ENCODE data around the gene PCDHB10.
A peak's percentile ranks its signal among the peaks of the same experiment; 100 is the strongest.
"Not testable (repeated sequence)": the region's sequence is repeated elsewhere in the genome, so short reads cannot be mapped to it uniquely, and the experiment has no call there.

The PCDHB10 gene

GRCh38 chr5:141186897-141187512 lies 5.1 kb upstream of the PCDHB10 start, which contains the start of gene PCDHB9:
Gene PCDHB9, plus strand, starts transcription at chr5:141187161. Its CDS starts 158 bp downstream, at chr5:141187319.
- TF ChIP-seq CTCF (IDR thresholded peaks at IDR 0.05; ENCODE audit: control insufficient read depth, insufficient read depth, low read depth, low read length, missing control alignments), result peak; percentile 70
- peak within 1 kb of the TSS; percentile 27 for H3K4me3 ChIP-seq (ENCODE audit: control insufficient read depth, low read depth, low read length)
- DNase-seq (ENCODE audit: low read depth), result no peak

- not testable (repeated sequence) for H3K4me3 ChIP-seq (ENCODE audit: control insufficient read depth, low read depth, low read length); DNase-seq (ENCODE audit: low read depth)
Observed at GRCh38 chr5:141188682-141189081, 3.5 kb upstream of the PCDHB10 start.

- DNase-seq (ENCODE audit: low read depth); H3K4me3 ChIP-seq (ENCODE audit: control insufficient read depth, low read depth, low read length): not testable (repeated sequence)
Observed at GRCh38 chr5:141189131-141189530, 3.0 kb upstream of the PCDHB10 start.

GRCh38 chr5:141194332-141194731 lies 2.2 kb downstream of the PCDHB10 start:
- not testable (repeated sequence) for DNase-seq (ENCODE audit: low read depth); H3K4me3 ChIP-seq (ENCODE audit: control insufficient read depth, low read depth, low read length)

- no peak overlapping the region for H3K4me3 ChIP-seq (ENCODE audit: control insufficient read depth, low read depth, low read length)
- no peak for DNase-seq (ENCODE audit: low read depth)
- no peak for TF ChIP-seq CTCF (IDR thresholded peaks at IDR 0.05; ENCODE audit: control insufficient read depth, insufficient read depth, low read depth, low read length, missing control alignments)
Observed at GRCh38 chr5:141196363-141196762, 4.2 kb downstream of the PCDHB10 start.

GRCh38 chr5:141199359-141200235 lies 7.4 kb downstream of the PCDHB10 start, which contains the start of gene PCDHB11:
Gene PCDHB11, plus strand, starts transcription at chr5:141199627. Its CDS starts 148 bp downstream, at chr5:141199775.
- H3K4me3 ChIP-seq (ENCODE audit: control insufficient read depth, low read depth, low read length), result peak within 1 kb of the TSS; percentile 21
- no peak for DNase-seq (ENCODE audit: low read depth)
- peak; percentile 38 for TF ChIP-seq CTCF (IDR thresholded peaks at IDR 0.05; ENCODE audit: control insufficient read depth, insufficient read depth, low read depth, low read length, missing control alignments)

GRCh38 chr5:141201126-141201525 lies 9.0 kb downstream of the PCDHB10 start:
- not testable (repeated sequence) for DNase-seq (ENCODE audit: low read depth); H3K4me3 ChIP-seq (ENCODE audit: control insufficient read depth, low read depth, low read length)

GRCh38 chr5:141201646-141202045 lies 9.5 kb downstream of the PCDHB10 start:
- H3K4me3 ChIP-seq (ENCODE audit: control insufficient read depth, low read depth, low read length); DNase-seq (ENCODE audit: low read depth): not testable (repeated sequence)

- DNase-seq (ENCODE audit: low read depth), result no peak
- peak; percentile 36 for TF ChIP-seq CTCF (IDR thresholded peaks at IDR 0.05; ENCODE audit: control insufficient read depth, insufficient read depth, low read depth, low read length, missing control alignments)
- no peak within 1 kb of the TSS; the same call in 1 of the 2 replicates for H3K4me3 ChIP-seq (ENCODE audit: control insufficient read depth, low read depth, low read length)
Observed at GRCh38 chr5:141208478-141208877, 16.3 kb downstream of the PCDHB10 start, which contains the start of gene PCDHB12. Gene PCDHB12, plus strand, starts transcription at chr5:141208719. Its CDS starts 189 bp downstream, at chr5:141208908.

GRCh38 chr5:141210281-141210680 lies 18.1 kb downstream of the PCDHB10 start:
- H3K4me3 ChIP-seq (ENCODE audit: control insufficient read depth, low read depth, low read length); DNase-seq (ENCODE audit: low read depth): not testable (repeated sequence)

- not testable (repeated sequence) for H3K4me3 ChIP-seq (ENCODE audit: control insufficient read depth, low read depth, low read length); DNase-seq (ENCODE audit: low read depth)
Observed at GRCh38 chr5:141210849-141211248, 18.7 kb downstream of the PCDHB10 start.
